Transverse colon (tissue), 4 donors: ENCODE results near the gene RHOBTB1. TPM values are rescaled to one million over a fixed set of nuclear protein-coding genes. Genes with fewer than 3 reads are reported as not detected.

Source experiments
- DNase-seq: peaks from one replicate; pipeline ENCODE4 v3.0.0-alpha.2; 2019
- H3K27ac ChIP-seq, 4 donors: fragments of 200-600 bp; sonication (generic); 2 replicates each; pipeline ENCODE4 v1.5.1; 2016 to 2018; ENCODE audit warnings: inconsistent platforms in 4 of 4
- H3K27me3 ChIP-seq: fragments of 200-600 bp; sonication (generic); 2 replicates; pipeline ENCODE4 v1.5.1; 2017; ENCODE audit warnings: inconsistent platforms
- H3K36me3 ChIP-seq, 4 donors: fragments of 200-600 bp; sonication (generic); 2 replicates each; pipeline ENCODE4 v1.5.1; 2017 to 2019; ENCODE audit warnings: inconsistent platforms in 4 of 4
- H3K4me1 ChIP-seq, 4 donors: fragments of 200-600 bp; sonication (generic); 2 replicates each; pipeline ENCODE4 v1.5.1; 2017 to 2020; ENCODE audit warnings: inconsistent platforms in 4 of 4
- H3K4me3 ChIP-seq, 4 donors: fragments of 200-600 bp; sonication (generic); 1 replicate in 1 of 4; 2 replicates in 3 of 4; pipeline versions ENCODE4 v1.5.1 to v1.6.1; 2017 to 2019; ENCODE audit warnings: inconsistent platforms in 4 of 4
- H3K9me3 ChIP-seq, 2 donors: fragments of 200-600 bp; sonication (generic); 2 replicates each; pipeline ENCODE4 v1.5.1; 2017 to 2019; ENCODE audit warnings: inconsistent platforms in 2 of 2
- CTCF ChIP-seq, 5 experiments: fragments of 200-600 bp in 3 of 5; fragments of 450-650 bp in 2 of 5; sonication (generic) in 3 of 5; IDR thresholded peaks; 1 replicate in 2 of 5; 2 replicates in 3 of 5; pipeline ENCODE4 v1.5.1; 2016 to 2017; ENCODE audit warnings: antibody characterized with exemption in 5 of 5, inconsistent platforms in 3 of 5, mild to moderate bottlenecking in 2 of 5, moderate library complexity in 1 of 5
- EP300 ChIP-seq: sonication (generic); formaldehyde crosslinking; IDR thresholded peaks from one replicate; pipeline ENCODE4 v1.6.1; 2017; ENCODE audit warnings: antibody characterized with exemption, low read depth
- POLR2A ChIP-seq: fragments of 450-650 bp; IDR thresholded peaks from one replicate; pipeline ENCODE4 v1.6.1; 2016; ENCODE audit warnings: antibody characterized with exemption, mild to moderate bottlenecking, moderate library complexity
- POLR2AphosphoS5 ChIP-seq, 3 donors: sonication (generic); formaldehyde crosslinking; IDR thresholded peaks; one replicate each; pipeline ENCODE4 v1.6.1; 2016; ENCODE audit warnings: antibody characterized with exemption in 3 of 3
- WGBS, 2 donors: methylation state at CpG; one replicate each; pipeline ENCODE4 v1.1.5; 2018; ENCODE audit warnings: low coverage in 1 of 2; 5-methylcytosine and 5-hydroxymethylcytosine counted together
- in situ Hi-C, 4 donors: fragments of 200-750 bp; cut with MboI; loops; one replicate each; pipeline versions ENCODE4 v1.15.0 to v1.15.1; 2017; ENCODE audit warnings: low sequenced_read_pairs in 3 of 4, low pct_ligation_motif_present in 1 of 4, low pct_unique_long_range_greater_than_20kb in 1 of 4
- intact Hi-C: fragments of 100-400 bp; cut with DNase I; formaldehyde crosslinking; loops from one replicate; pipeline ENCODE4 v1.15.1; 2023; ENCODE audit warnings: low total_unique reads
- total RNA-seq, 4 donors: library from RNA; depleted of rRNA; stranded (reverse); fragments of >200 nt; gene quantifications; one replicate each; pipeline ENCODE4 v1.1.0, GENCODE V29; 2016

The RHOBTB1 gene
- total RNA-seq, 4 donors from 2014 or later = 4.0 to 13.1 (median 9.0) TPM

DNA sequence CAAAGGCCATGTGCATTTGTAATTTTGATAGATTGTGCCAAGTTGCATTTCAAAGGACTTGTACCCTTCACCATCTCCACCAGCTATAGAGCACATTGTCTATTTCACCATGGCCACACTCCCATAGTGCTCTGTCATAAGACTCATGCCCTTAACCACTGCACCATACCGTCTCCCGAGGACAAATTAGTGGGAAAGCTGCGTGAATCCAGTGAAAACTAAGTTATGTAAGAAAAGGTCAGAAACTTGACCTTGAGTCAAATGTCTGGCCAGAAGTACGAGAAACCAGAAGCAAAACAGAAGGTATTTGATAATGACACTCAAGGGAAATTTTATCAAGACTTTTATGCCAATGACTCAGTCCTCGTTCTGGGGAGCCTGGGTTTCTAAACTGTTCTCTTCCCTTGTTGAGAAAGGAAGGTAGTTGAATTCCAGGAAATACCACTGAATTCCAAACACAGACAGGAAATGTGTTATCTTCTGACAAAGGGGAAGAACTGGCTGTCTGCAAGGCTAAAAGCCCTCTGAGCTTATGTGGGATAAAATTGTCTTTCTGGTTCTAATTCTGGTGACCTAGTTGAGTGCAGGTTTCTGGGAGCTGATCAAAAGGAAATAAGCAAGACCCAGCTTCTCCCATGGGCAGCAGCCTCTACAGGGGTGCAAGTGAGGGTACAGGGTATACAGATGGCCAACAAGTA lies 116.0 kb downstream of the RHOBTB1 start:
- in situ Hi-C loops = loop anchor here in 1 of 4 donors (10.0 kb wide), 1 partner anchor 137 kb away; no protein-coding TSS in a partner anchor
- 66 to 77% methylated on average over 5 of the region's 5 CpGs for WGBS, 2 donors
- Histone ChIP-seq H3K36me3 (no peaks in the 10 kb centered on the region), H3K27ac (peak overlapping the region in 1 of 4 donors; percentile 14), H3K27me3 (no peaks in the 10 kb centered on the region), H3K4me1 (no peaks in the 10 kb centered on the region), H3K9me3 (no peaks in the 10 kb centered on the region), H3K4me3 (no peak overlapping the region)
- TF ChIP-seq POLR2A = no peak
- TF ChIP-seq POLR2AphosphoS5 (IDR thresholded peaks at IDR 0.05) = no peak
- TF ChIP-seq EP300 = no peak
- no peak for TF ChIP-seq CTCF (IDR thresholded peaks at IDR 0.05)
- no peak for DNase-seq
- intact Hi-C loops = no loop called here

- intact Hi-C loops = no loop called here
- Histone ChIP-seq H3K27me3 (no peaks in the 10 kb centered on the region), H3K9me3 (no peaks in the 10 kb centered on the region), H3K4me3 (no peak overlapping the region), H3K4me1 (peaks cover 0 to under 1% (median 0%) of the 10 kb centered on the region in 4 donors), H3K27ac (no peak overlapping the region), H3K36me3 (no peaks in the 10 kb centered on the region)
- TF ChIP-seq POLR2A (no peak), CTCF (IDR thresholded peaks at IDR 0.05) (no peak), EP300 (no peak), POLR2AphosphoS5 (IDR thresholded peaks at IDR 0.05) (no peak)
- in situ Hi-C loops = loop anchor here in 1 of 4 donors (10.0 kb wide), 1 partner anchor 139 kb away; no protein-coding TSS in a partner anchor
- 80 to 97% methylated on average over 3 to 4 of the region's 4 CpGs for WGBS, 2 donors
- DNase-seq = no peak
Measured at GRCh38 chr10:60825520-60825919, 118.5 kb downstream of the RHOBTB1 start.

DNA sequence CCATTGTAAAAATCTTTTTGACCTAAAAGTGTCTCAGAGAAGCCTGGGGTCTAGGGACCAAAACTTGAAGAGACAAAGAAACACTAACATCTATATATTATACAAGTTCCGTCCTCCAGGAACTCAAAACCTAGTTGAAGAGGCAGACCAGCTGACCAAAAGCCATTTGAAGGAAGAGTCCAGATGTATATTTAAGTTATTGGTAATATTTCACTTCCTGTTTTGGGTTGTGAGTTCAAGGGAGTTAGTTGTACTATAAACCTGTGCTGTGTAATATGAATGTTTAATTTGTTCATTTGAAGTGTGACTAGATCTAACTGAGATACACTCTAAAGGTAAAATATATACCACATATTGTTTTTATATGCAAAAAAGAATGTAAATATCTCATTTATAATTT lies 120.7 kb downstream of the RHOBTB1 start:
- H3K36me3 ChIP-seq = no peaks in the 10 kb centered on the region
- in situ Hi-C loops (loop anchor here in 2 of 4 donors (10.0 to 25.0 kb wide), 3 partner anchors 141 to 914 kb away; no protein-coding TSS in a partner anchor), intact Hi-C loops (no loop called here)
- TF ChIP-seq POLR2A = no peak
- TF ChIP-seq EP300 = no peak
- no peak for TF ChIP-seq CTCF (IDR thresholded peaks at IDR 0.05)
- no peak for TF ChIP-seq POLR2AphosphoS5 (IDR thresholded peaks at IDR 0.05)
- WGBS, 2 donors = 79 to 86% methylated on average over 1 of the region's 1 CpG
- no peak overlapping the region for H3K4me3 ChIP-seq
- no peak overlapping the region for H3K27ac ChIP-seq
- H3K4me1 ChIP-seq = peaks cover 0 to 10% (median 2%) of the 10 kb centered on the region in 4 donors
- H3K9me3 ChIP-seq = no peaks in the 10 kb centered on the region
- DNase-seq = no peak
- no peaks in the 10 kb centered on the region for H3K27me3 ChIP-seq

- in situ Hi-C loops (loop anchor here in 2 of 4 donors (10.0 to 25.0 kb wide), 3 partner anchors 142 to 914 kb away; no protein-coding TSS in a partner anchor), intact Hi-C loops (no loop called here)
- Histone ChIP-seq H3K9me3 (no peaks in the 10 kb centered on the region), H3K27me3 (no peaks in the 10 kb centered on the region), H3K4me3 (no peak overlapping the region), H3K4me1 (peaks cover 0 to 10% (median 2%) of the 10 kb centered on the region in 4 donors), H3K27ac (no peak overlapping the region), H3K36me3 (no peaks in the 10 kb centered on the region)
- no peak for DNase-seq
- TF ChIP-seq POLR2AphosphoS5 (IDR thresholded peaks at IDR 0.05) (no peak), POLR2A (no peak), EP300 (no peak), CTCF (IDR thresholded peaks at IDR 0.05) (no peak)
- WGBS, 2 donors = 65 to 71% methylated on average over 4 of the region's 4 CpGs
Measured at GRCh38 chr10:60822809-60823208, 121.2 kb downstream of the RHOBTB1 start.
